ENCODE data around the gene SNRNP200.

GRCh38 chr2:96225016-96225533 is 80.3 kb downstream of the SNRNP200 start:
- TF ChIP-seq CTCF (conservative IDR thresholded peaks at IDR 0.05; ENCODE audit: low read length): no peak
- no peak for TF ChIP-seq EZH2phosphoT487 (IDR thresholded peaks at IDR 0.05; ENCODE audit: borderline replicate concordance, low read depth, low read length)
